Astrocyte of the hippocampus (primary cell): ENCODE measurements around the gene TMED3.
A peak's percentile ranks its signal among the peaks of the same experiment; 100 is the strongest.
"Not testable (repeated sequence)": the region's sequence is repeated elsewhere in the genome, so short reads cannot be mapped to it uniquely, and the experiment has no call there.

Source experiments
- DNase-seq: peaks from one replicate; pipeline ENCODE4 v3.0.0; 2011; ENCODE audit warnings: low read depth, low spot score

Gene TMED3

GRCh38 chr15:79316864-79317263 is 6.0 kb downstream of the TMED3 start:
- DNase-seq, result no peak

- not testable (repeated sequence) for DNase-seq
These were observed 9.1 kb downstream of the TMED3 start for GRCh38 chr15:79319973-79320372.

GRCh38 chr15:79321876-79322275 is 11.0 kb downstream of the TMED3 start:
- DNase-seq, result no peak

GRCh38 chr15:79322306-79322705 is 11.4 kb downstream of the TMED3 start:
- no peak for DNase-seq

- DNase-seq, result no peak
These were observed 12.0 kb downstream of the TMED3 start for GRCh38 chr15:79322945-79323344.

GRCh38 chr15:79329171-79329611 is 18.3 kb downstream of the TMED3 start:
- DNase-seq, result peak; percentile 65

GRCh38 chr15:79332824-79333510 is 22.1 kb downstream of the TMED3 start:
- no peak for DNase-seq

- no peak for DNase-seq
These were observed 26.7 kb downstream of the TMED3 start for GRCh38 chr15:79337591-79337990.

GRCh38 chr15:79339588-79340314 is 28.8 kb downstream of the TMED3 start:
- peak; percentile 73 for DNase-seq

GRCh38 chr15:79340315-79340602 is 29.3 kb downstream of the TMED3 start:
- no peak for DNase-seq

- DNase-seq, result no peak
These were observed 30.5 kb downstream of the TMED3 start for GRCh38 chr15:79341396-79341795.

- no peak for DNase-seq
These were observed 38.6 kb downstream of the TMED3 start for GRCh38 chr15:79349525-79349924.

GRCh38 chr15:79352206-79352605 is 41.3 kb downstream of the TMED3 start:
- DNase-seq, result no peak

- DNase-seq, result no peak
These were observed 46.7 kb downstream of the TMED3 start for GRCh38 chr15:79357566-79357965.

GRCh38 chr15:79358069-79358468 is 47.2 kb downstream of the TMED3 start:
- DNase-seq, result no peak

- DNase-seq, result no peak
These were observed 53.8 kb downstream of the TMED3 start for GRCh38 chr15:79364571-79365240.

- no peak for DNase-seq
These were observed 54.9 kb downstream of the TMED3 start for GRCh38 chr15:79365765-79366164.

GRCh38 chr15:79366691-79367090 is 55.8 kb downstream of the TMED3 start:
- DNase-seq, result peak; percentile 42

GRCh38 chr15:79370716-79371115 is 59.8 kb downstream of the TMED3 start:
- DNase-seq, result peak; percentile 45

GRCh38 chr15:79371591-79371990 is 60.7 kb downstream of the TMED3 start:
- DNase-seq, result no peak

GRCh38 chr15:79372428-79372827 is 61.5 kb downstream of the TMED3 start:
- DNase-seq, result no peak
